ENCODE results near the gene SLC8A1. TPM values are rescaled to one million over a fixed set of nuclear protein-coding genes. Genes with fewer than 3 reads are reported as not detected.

The SLC8A1 gene
- total and polyA plus RNA-seq, 5 experiments from 2014 or later = 0.22 to 0.34 TPM; not detected in 3

- no peak overlapping the region for H3K4me3 Mint-ChIP-seq
- POLR2A ChIA-PET = no interaction called here
- peaks cover 0 to 3% (median 0%) of the 10 kb centered on the region in 4 donors for H3K4me1 Mint-ChIP-seq
- H3K9me3 Mint-ChIP-seq = peaks cover 0 to 3% (median 0%) of the 10 kb centered on the region in 9 donors
- DNase-seq (no peak), ATAC-seq (no peak)
- H3K27ac Mint-ChIP-seq = no peak overlapping the region
- H3K27me3 Mint-ChIP-seq = peaks cover 0 to 3% (median 0%) of the 10 kb centered on the region in 5 donors
- no peaks in the 10 kb centered on the region for H3K36me3 Mint-ChIP-seq
Measured at GRCh38 chr2:40276076-40276475, 175.8 kb downstream of the SLC8A1 start.

- ATAC-seq (no peak), DNase-seq (no peak)
- Mint-ChIP-seq H3K4me3 (no peak overlapping the region), H3K4me1 (no peaks in the 10 kb centered on the region), H3K27me3 (peaks cover 0 to 3% (median 0%) of the 10 kb centered on the region in 5 donors), H3K9me3 (peaks cover 0 to 3% (median 0%) of the 10 kb centered on the region in 9 donors), H3K36me3 (no peaks in the 10 kb centered on the region), H3K27ac (no peak overlapping the region)
- POLR2A ChIA-PET = no interaction called here
Measured at GRCh38 chr2:40274270-40274669, 177.6 kb downstream of the SLC8A1 start.

- DNase-seq = no peak
- peaks cover 0 to 3% (median 0%) of the 10 kb centered on the region in 5 donors for H3K27me3 Mint-ChIP-seq
- POLR2A ChIA-PET = no interaction called here
- H3K27ac Mint-ChIP-seq = no peak overlapping the region
- H3K4me1 Mint-ChIP-seq = no peaks in the 10 kb centered on the region
- no peaks in the 10 kb centered on the region for H3K36me3 Mint-ChIP-seq
- no peak for ATAC-seq
- no peak overlapping the region for H3K4me3 Mint-ChIP-seq
- peaks cover 0 to 3% (median 0%) of the 10 kb centered on the region in 9 donors for H3K9me3 Mint-ChIP-seq
Measured at GRCh38 chr2:40273734-40274182, 178.1 kb downstream of the SLC8A1 start.

- Mint-ChIP-seq H3K4me1 (no peaks in the 10 kb centered on the region), H3K36me3 (no peaks in the 10 kb centered on the region)
- POLR2A ChIA-PET = no interaction called here
Measured at GRCh38 chr2:40271094-40271493, 180.8 kb downstream of the SLC8A1 start.

GRCh38 chr2:40270372-40270771 lies 181.5 kb downstream of the SLC8A1 start:
- DNase-seq (no peak), ATAC-seq (no peak)
- H3K9me3 Mint-ChIP-seq = peaks cover 0 to 3% (median 0%) of the 10 kb centered on the region in 9 donors
- H3K4me3 Mint-ChIP-seq = no peak overlapping the region
- H3K36me3 Mint-ChIP-seq = no peaks in the 10 kb centered on the region
- no peaks in the 10 kb centered on the region for H3K4me1 Mint-ChIP-seq
- H3K27me3 Mint-ChIP-seq = peaks cover 0 to 6% (median 0%) of the 10 kb centered on the region in 5 donors
- POLR2A ChIA-PET = no interaction called here
- H3K27ac Mint-ChIP-seq = no peak overlapping the region

More at GRCh38 chr2:40271094-40271493, 180.8 kb downstream of the SLC8A1 start:
- ATAC-seq = no peak
- Mint-ChIP-seq H3K27me3 (peaks cover 0 to 6% (median 0%) of the 10 kb centered on the region in 5 donors), H3K9me3 (peaks cover 0 to 3% (median 0%) of the 10 kb centered on the region in 9 donors), H3K4me3 (no peak overlapping the region), H3K27ac (no peak overlapping the region)
- no peak for DNase-seq

- no peak overlapping the region for H3K27ac Mint-ChIP-seq
Measured at GRCh38 chr2:40268566-40268965, 183.3 kb downstream of the SLC8A1 start.

GRCh38 chr2:40266201-40266600 lies 185.7 kb downstream of the SLC8A1 start:
- no peak overlapping the region for H3K27ac Mint-ChIP-seq
- no peak for DNase-seq
- POLR2A ChIA-PET = no interaction called here
- H3K4me1 Mint-ChIP-seq = peaks cover 0 to 2% (median 0%) of the 10 kb centered on the region in 4 donors
- H3K36me3 Mint-ChIP-seq = no peaks in the 10 kb centered on the region
- no peak overlapping the region for H3K4me3 Mint-ChIP-seq
- peaks cover 0 to 3% (median 0%) of the 10 kb centered on the region in 9 donors for H3K9me3 Mint-ChIP-seq
- H3K27me3 Mint-ChIP-seq = peaks cover 0 to 3% (median 0%) of the 10 kb centered on the region in 5 donors
- ATAC-seq = no peak

More at GRCh38 chr2:40268566-40268965, 183.3 kb downstream of the SLC8A1 start:
- Mint-ChIP-seq H3K9me3 (peaks cover 0 to 4% (median 0%) of the 10 kb centered on the region in 9 donors), H3K27me3 (peaks cover 0 to 6% (median 0%) of the 10 kb centered on the region in 5 donors), H3K4me1 (no peaks in the 10 kb centered on the region), H3K36me3 (no peaks in the 10 kb centered on the region), H3K4me3 (no peak overlapping the region)
- DNase-seq (no peak), ATAC-seq (no peak)
- POLR2A ChIA-PET = no interaction called here

- H3K36me3 Mint-ChIP-seq = no peaks in the 10 kb centered on the region
- peaks cover 0 to 3% (median 0%) of the 10 kb centered on the region in 5 donors for H3K27me3 Mint-ChIP-seq
- peaks cover 0 to 4% (median 0%) of the 10 kb centered on the region in 9 donors for H3K9me3 Mint-ChIP-seq
- POLR2A ChIA-PET = no interaction called here
- H3K27ac Mint-ChIP-seq = no peak overlapping the region
- DNase-seq = no peak
- peaks cover 0 to 3% (median 0%) of the 10 kb centered on the region in 4 donors for H3K4me1 Mint-ChIP-seq
- H3K4me3 Mint-ChIP-seq = no peak overlapping the region
- ATAC-seq = no peak
Measured at GRCh38 chr2:40265602-40266001, 186.3 kb downstream of the SLC8A1 start.

GRCh38 chr2:40261042-40261441 lies 190.8 kb downstream of the SLC8A1 start:
- H3K36me3 Mint-ChIP-seq = no peaks in the 10 kb centered on the region
- no peak overlapping the region for H3K27ac Mint-ChIP-seq
- no peak overlapping the region for H3K4me3 Mint-ChIP-seq
- H3K4me1 Mint-ChIP-seq = peaks cover 0 to 5% (median 0%) of the 10 kb centered on the region in 4 donors
- no peak for DNase-seq
- peaks cover 0 to 9% (median 0%) of the 10 kb centered on the region in 9 donors for H3K9me3 Mint-ChIP-seq
- peaks cover 0 to 3% (median 0%) of the 10 kb centered on the region in 5 donors for H3K27me3 Mint-ChIP-seq
- ATAC-seq = no peak
- POLR2A ChIA-PET = no interaction called here

GRCh38 chr2:40260437-40260836 lies 191.5 kb downstream of the SLC8A1 start:
- peaks cover 0 to 9% (median 0%) of the 10 kb centered on the region in 9 donors for H3K9me3 Mint-ChIP-seq
- DNase-seq (no peak), ATAC-seq (no peak)
- H3K36me3 Mint-ChIP-seq = no peaks in the 10 kb centered on the region
- H3K4me3 Mint-ChIP-seq = no peak overlapping the region
- POLR2A ChIA-PET = no interaction called here
- no peak overlapping the region for H3K27ac Mint-ChIP-seq
- H3K4me1 Mint-ChIP-seq = peaks cover 0 to 5% (median 0%) of the 10 kb centered on the region in 4 donors
- H3K27me3 Mint-ChIP-seq = peaks cover 0 to 3% (median 0%) of the 10 kb centered on the region in 5 donors

- no peak for ATAC-seq
- peaks cover 0 to 5% (median 0%) of the 10 kb centered on the region in 4 donors for H3K4me1 Mint-ChIP-seq
- no peaks in the 10 kb centered on the region for H3K36me3 Mint-ChIP-seq
- H3K4me3 Mint-ChIP-seq = no peak overlapping the region
- peaks cover 0 to 9% (median 0%) of the 10 kb centered on the region in 9 donors for H3K9me3 Mint-ChIP-seq
- DNase-seq = no peak
- H3K27me3 Mint-ChIP-seq = peaks cover 0 to 3% (median 0%) of the 10 kb centered on the region in 5 donors
- no peak overlapping the region for H3K27ac Mint-ChIP-seq
- POLR2A ChIA-PET = no interaction called here
Measured at GRCh38 chr2:40259900-40260299, 192.0 kb downstream of the SLC8A1 start.

GRCh38 chr2:40258135-40258457 lies 193.8 kb downstream of the SLC8A1 start:
- DNase-seq (no peak), ATAC-seq (no peak)
- Mint-ChIP-seq H3K4me3 (no peak overlapping the region), H3K9me3 (peaks cover 0 to 9% (median 0%) of the 10 kb centered on the region in 9 donors), H3K27ac (no peak overlapping the region), H3K4me1 (peaks cover 0 to 5% (median 0%) of the 10 kb centered on the region in 4 donors), H3K36me3 (no peaks in the 10 kb centered on the region), H3K27me3 (peaks cover 0 to 3% (median 0%) of the 10 kb centered on the region in 5 donors)
- POLR2A ChIA-PET = no interaction called here

- peaks cover 0 to 9% (median 0%) of the 10 kb centered on the region in 9 donors for H3K9me3 Mint-ChIP-seq
- POLR2A ChIA-PET = no interaction called here
- DNase-seq (no peak), ATAC-seq (no peak)
- no peaks in the 10 kb centered on the region for H3K36me3 Mint-ChIP-seq
- peaks cover 0 to 5% (median 0%) of the 10 kb centered on the region in 4 donors for H3K4me1 Mint-ChIP-seq
- H3K27ac Mint-ChIP-seq = no peak overlapping the region
- no peak overlapping the region for H3K4me3 Mint-ChIP-seq
- H3K27me3 Mint-ChIP-seq = peaks cover 0 to 3% (median 0%) of the 10 kb centered on the region in 5 donors
Measured at GRCh38 chr2:40257340-40258134, 194.4 kb downstream of the SLC8A1 start.

All from naive thymus-derived CD8-positive, alpha-beta T cell (primary cell).